NCI-H2227 treated with DMSO at 0.1 percent for 48 hours (cell line): Measurements from ENCODE around the gene FAM162A.

Experiments used
- DNase-seq: peaks from one replicate; lab custom pipeline; 2025; lab: John Stamatoyannopoulos, UW

The FAM162A gene

GRCh38 chr3:122387709-122388108, 3.7 kb downstream of the FAM162A start:
- no peak for DNase-seq

GRCh38 chr3:122389197-122389596, 5.2 kb downstream of the FAM162A start:
- no peak for DNase-seq

DNA sequence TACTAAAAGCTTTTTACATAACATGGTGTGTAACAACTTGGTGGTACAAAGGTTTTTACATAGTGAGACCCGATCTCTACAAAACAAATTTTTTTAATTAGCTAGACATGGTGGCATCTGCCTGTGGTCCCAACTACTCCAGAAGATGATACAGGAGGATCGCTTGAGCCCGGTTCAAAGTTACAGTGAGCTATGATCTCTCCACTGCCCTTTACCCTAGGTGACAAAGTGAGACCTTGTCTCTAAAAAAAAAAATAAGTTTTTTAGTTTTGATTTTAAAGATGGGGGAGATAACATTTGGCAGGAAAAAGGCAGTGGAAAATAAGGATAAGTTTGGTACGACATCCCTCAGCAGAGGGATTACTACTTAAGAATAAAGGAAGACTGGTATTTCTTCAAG, 5.9 kb downstream of the FAM162A start:
- no peak for DNase-seq

DNA sequence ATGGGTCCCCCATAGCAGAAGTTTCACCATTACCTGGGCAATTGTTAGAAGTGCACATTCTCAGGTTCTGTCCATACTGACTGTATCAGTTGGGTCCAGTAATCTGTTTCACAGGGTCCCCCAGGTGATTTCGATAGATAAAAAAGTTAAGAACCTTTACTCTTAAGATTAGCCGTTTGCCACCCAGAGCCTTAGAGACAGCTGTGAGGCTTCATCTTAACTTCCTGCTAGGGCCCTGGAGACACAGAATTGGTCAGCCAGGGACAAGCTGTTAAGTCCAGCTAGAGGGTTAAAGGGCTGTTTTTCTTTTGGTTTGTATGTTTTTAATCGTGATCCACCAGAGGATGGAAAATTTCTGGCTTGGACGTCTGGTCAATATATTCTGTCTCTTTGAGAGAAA, 6.7 kb downstream of the FAM162A start:
- no peak for DNase-seq

- DNase-seq = no peak
Measured at GRCh38 chr3:122391681-122392446, 7.9 kb downstream of the FAM162A start.

DNA sequence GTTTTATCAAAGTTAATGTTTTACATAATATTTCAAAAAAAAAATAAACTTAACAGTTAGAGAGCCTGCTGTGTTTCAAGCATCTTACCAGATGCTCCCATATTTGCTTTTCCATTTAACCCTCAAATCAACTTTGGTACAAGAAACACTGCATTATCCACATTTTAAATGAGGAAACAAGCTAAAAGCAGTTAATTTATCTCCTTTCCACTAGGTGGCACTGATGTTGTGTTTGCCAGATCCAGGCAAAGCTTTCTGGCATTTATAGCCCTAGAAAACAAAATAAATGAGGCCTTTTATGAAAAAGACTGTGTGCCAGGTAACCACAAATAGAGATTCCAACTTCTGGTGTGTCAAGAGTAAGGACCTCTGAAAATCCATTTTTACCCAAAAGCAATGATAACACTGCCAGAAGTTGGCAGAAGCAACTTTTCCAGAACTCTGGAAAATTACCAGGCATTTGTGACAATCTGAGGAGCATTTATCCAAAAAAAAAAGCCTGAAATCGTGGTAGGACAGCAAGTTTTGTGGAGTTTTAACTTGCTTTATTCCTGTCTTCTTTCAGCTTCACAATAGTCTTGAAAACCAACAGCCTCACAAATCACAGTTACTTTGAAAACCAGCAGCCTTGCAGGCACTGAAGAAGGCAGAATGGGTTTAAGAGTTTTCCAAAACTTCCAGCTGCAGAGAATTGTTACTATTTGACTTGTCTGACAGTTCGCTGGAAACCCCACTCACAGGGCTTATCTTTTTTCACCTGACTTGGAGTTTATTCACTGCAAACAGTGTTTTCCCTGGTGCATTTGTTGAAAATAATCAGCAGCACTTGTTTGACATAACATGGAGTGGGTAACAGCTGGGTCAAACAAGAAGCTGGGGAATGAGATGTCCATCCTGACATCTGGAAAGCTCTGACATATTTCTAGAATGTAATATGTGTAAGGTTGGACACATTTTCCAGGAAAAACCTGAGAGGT, 9.2 kb downstream of the FAM162A start:
- DNase-seq = peak; percentile 10

DNA sequence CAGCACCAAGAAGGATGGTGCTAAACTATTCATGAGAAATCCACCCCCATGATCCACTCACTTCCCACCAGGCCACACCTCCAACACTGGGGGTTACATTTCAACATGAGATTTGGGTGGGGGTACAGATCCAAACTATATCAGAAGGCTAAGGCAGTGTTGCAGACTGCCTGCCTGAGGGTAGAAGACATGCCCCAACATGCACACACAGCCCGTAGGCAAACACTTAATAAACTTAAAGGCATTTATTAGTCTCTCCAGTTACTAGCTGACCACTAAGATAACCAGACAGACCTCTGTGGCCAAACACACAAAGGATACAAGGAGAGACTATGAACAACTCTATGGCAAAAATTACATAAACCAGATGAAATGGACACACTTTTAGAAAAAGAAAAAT, 10.2 kb downstream of the FAM162A start:
- no peak for DNase-seq

DNA sequence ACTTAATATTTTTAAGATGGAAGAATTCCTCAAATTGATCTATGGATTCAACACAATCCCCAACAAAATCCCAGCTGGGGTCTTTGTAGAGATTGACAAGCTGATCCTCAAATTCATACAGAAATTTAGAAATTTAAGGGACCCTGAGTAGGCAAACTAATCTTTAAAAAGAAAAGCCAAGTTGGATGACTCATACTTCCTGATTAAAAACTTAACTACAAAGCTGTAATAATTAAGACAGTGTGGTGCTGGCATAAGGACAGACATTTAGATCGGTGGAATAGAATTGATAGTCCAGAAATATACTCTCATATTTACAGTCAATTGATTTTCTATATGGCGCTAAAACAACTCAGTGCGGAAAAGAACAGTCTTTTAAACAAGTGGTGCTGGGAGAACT, 11.6 kb downstream of the FAM162A start:
- no peak for DNase-seq

DNA sequence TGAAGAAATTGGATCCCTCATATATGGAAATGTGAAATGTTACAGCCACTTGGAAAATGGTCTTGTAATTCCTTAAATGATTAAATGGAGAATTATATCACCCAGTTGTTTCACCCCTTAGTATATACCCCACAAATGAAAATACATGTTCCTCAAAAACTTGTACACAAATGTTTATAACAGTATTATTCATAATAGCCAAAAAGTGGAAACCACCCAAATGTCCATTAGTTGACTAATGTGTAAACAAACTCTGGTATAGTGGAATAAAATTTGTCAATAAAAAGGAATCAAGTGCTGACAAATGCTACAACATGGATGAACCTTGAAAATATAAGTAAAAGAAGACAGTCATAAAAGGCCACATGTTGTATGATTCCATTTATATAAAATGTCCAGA, 12.5 kb downstream of the FAM162A start:
- no peak for DNase-seq

GRCh38 chr3:122397201-122397600, 13.2 kb downstream of the FAM162A start:
- DNase-seq = no peak

GRCh38 chr3:122398920-122399319, 14.9 kb downstream of the FAM162A start:
- DNase-seq = no peak

- no peak for DNase-seq
Measured at GRCh38 chr3:122403489-122403888, 19.5 kb downstream of the FAM162A start.

- DNase-seq = no peak
Measured at GRCh38 chr3:122405015-122405414, 21.0 kb downstream of the FAM162A start.

GRCh38 chr3:122406198-122406597, 22.2 kb downstream of the FAM162A start:
- no peak for DNase-seq

DNA sequence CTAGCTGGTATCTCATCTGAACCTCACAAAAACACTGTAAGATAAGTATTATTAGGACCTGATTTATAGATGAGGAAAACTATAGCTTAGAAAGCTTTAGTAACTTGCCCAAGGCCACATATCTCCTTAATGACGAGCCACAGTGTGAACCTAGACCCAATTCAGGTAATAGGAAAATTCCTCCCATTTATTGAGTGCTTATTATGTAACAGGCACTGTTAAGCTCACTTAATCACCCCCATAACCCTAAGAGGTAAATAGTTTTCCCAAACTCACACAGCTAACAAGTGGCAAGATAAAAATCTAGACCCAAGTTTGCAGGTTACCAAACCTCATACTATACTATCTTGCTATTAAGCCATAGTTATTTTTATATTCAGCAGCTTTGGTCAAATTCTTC, 24.0 kb downstream of the FAM162A start:
- no peak for DNase-seq

- DNase-seq = no peak
Measured at GRCh38 chr3:122409446-122409845, 25.5 kb downstream of the FAM162A start.

DNA sequence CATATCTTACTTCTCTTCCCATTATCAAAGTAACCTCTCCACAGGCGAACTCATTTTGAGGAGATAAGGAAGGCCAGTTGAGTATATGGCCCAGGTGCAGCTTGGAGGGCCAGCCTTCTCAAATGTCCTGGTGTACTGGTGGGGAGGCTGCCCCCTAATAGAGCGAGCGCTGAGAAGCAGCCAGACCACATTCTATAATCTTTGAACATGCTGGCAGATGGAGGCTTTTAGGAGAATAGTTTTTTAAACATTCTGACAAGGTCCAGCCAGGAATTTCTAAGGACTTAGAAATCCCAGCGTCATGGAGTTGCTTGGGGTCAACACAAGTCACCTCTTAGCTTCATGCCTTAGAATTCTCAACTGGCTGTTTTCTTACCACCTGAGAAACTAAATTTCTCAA, 26.1 kb downstream of the FAM162A start:
- DNase-seq = no peak

GRCh38 chr3:122410639-122411038, 26.7 kb downstream of the FAM162A start:
- no peak for DNase-seq

DNA sequence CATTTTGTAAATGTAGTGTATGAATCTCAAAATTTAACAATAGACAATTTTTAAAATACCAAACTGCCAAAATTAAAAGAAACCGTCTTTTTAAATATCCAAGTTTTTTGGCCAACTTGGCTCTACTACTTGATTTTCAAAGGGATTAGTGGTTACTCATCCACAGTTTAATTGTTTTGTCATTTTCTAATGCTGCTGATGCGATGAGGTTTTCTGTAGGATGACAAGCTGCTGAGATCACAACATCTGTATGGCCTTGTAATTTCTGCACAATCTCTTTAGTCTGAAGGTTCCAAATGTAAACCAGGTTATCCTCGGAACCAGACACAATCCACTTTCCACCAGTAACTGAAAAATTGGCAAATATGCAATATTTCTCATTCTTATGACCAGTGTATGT, 30.4 kb downstream of the FAM162A start:
- DNase-seq = no peak

- DNase-seq = no peak
Measured at GRCh38 chr3:122415104-122415744, 31.2 kb downstream of the FAM162A start.

DNA sequence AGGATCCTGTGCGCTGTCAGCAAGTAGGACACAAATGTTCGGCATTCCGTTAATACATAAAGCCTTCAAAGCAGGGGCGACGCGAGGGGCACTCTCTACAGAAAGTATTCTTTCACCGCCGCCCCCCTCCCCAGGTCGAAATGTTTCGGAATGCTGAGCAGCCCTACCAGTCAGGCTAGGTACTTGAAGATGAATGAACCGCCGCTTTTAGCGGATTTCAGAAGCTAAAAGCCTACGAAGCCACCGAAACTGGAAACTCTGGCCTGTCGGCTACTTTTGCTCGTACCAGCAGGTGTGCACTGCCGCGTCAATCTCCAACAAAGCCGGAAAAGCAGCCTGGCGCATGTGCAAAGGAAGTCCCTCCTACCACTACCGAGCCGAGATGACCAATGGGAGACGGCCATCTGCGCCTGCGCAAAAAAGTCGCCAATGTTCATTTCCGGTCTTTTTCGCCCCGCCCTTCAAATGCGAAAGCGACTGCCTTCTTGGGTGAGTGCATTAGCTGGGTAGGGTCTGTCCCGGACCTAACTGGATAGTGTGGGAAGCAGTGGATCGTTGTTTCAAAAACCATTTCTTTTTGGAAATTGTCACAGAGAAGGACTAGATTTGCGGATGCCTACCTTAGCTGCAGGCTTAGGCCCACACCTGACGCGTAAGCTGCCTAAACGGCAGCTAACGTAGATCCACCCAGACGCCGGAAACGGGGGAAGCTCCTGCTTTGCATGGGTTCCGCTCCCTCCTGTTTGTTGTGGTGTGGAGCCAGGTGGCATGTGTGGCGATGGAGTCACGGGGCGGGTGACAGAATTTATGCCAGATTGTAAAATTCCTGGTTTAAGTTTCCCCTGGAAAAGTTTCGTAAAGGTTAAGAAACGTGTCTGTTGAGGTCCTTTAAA, 32.0 kb downstream of the FAM162A start, which contains the start of gene WDR5B:
WDR5B (minus strand) TSS at position 301 of the 893 bp plus-strand sequence. CDS start 534 bp downstream, outside the sequence.
- no peak for DNase-seq
